ENCODE data around the gene KMT5C. TPM values are rescaled to one million over a fixed set of nuclear protein-coding genes. Genes with fewer than 3 reads are reported as not detected.
A peak's percentile ranks its signal among the peaks of the same experiment; 100 is the strongest.

The KMT5C gene
- total and polyA plus RNA-seq, 10 of the 15 experiments (the other 5 are each of a cell fraction or from before 2014, with no cell fraction given): 0.20 to 15.8 (median 4.3) TPM; not detected in 1

DNA sequence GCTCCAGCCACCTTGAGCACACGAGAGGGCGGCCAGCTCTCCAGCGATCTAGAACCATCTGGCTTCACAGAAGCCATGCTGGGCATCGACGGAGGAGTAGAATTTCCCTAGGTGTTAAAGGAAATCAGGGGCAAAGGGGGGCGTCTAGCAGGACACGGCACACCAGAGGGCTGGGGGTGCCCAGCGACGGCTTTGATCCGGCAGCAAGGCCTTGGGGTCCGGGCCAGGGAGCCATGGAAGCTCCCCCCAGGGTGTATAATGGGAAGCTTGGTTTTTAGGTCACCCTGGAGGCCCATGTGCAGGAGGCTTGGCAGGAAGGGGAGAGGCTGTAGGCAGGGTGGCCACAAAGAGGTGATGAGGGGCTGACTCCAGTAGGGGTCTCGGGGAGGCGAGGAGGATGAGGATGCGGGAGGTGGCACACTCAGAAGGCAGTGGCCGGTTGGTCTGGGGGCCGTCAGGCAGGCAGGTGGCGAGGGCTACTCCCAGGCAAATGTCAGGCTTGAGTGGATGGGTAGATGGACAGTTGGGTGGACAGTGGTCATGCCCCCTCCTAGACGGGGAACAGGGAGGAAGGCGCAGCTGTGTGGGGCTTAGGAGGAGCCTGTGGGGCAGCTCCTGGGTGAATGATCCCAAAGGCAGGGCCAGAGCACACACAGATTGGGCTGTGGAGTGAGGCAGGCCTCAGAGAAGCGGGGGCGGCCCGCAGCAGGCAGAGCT lies 5.6 kb downstream of the KMT5C start:
- ChIA-PET SMC1A (ENCODE audit: uncharacterized antibody, unreplicated experiment) (no interaction called here), RAD21 (ENCODE audit: unreplicated experiment) (no interaction called here), POLR2A (interaction anchor here (0.5 kb wide), 1 partner anchor 19 kb away, joined by 3 read pairs; no protein-coding TSS in a partner anchor), CTCF (no interaction called here)
- TF ChIP-seq POLR2A (IDR thresholded peaks at IDR 0.05; ENCODE audit: low read depth, low read length) (0 out of 2 replicates have a peak, but pooled peaks have one; percentile 21), HDAC2 (IDR thresholded peaks at IDR 0.05) (no peak)
- WGBS (ENCODE audit: insufficient coverage, insufficient replicate concordance, low lambda C conversion rate, missing lambda C conversion rate): 78% methylated on average over 19 of the region's 22 CpGs
- H3K4me3 ChIP-seq: no peak overlapping the region
- peaks cover 4% of the 10 kb centered on the region for H3K79me2 ChIP-seq (ENCODE audit: control insufficient read depth, insufficient read depth, low read length)
- BruUV-seq (replicated peaks): no TSS peak
- intact Hi-C loops (cut with micrococcal nuclease; ENCODE audit: unreplicated experiment): no loop called here
- no peaks in the 10 kb centered on the region for H4K20me1 ChIP-seq (ENCODE audit: control insufficient read depth, insufficient read depth)
- in situ Hi-C loops (cut with MboI): no loop called here
- H3K4me1 ChIP-seq (ENCODE audit: control insufficient read depth, insufficient read depth, low read length): peaks cover 4% of the 10 kb centered on the region; the same call in 1 of the 2 replicates
- no peak overlapping the region for H2AFZ ChIP-seq (ENCODE audit: control insufficient read depth, low read depth, low read length)
- ATAC-seq: no peak
- H3K9ac ChIP-seq (ENCODE audit: control insufficient read depth, insufficient read depth, low read length): no peak overlapping the region
- H3K27ac ChIP-seq (ENCODE audit: control insufficient read depth, insufficient read depth): no peak overlapping the region
- no peaks in the 10 kb centered on the region; a peak in 1 of 4 replicates for H3K36me3 ChIP-seq (ENCODE audit: control insufficient read depth in 2 of 2, insufficient read depth in 2 of 2, low read length in 1 of 2)
- FAIRE-seq: no peak
- H3K4me2 ChIP-seq (ENCODE audit: control insufficient read depth, insufficient read depth): no peak overlapping the region
- no peaks in the 10 kb centered on the region for H3K27me3 ChIP-seq (replicated peaks in 1 of 2; ENCODE audit: control insufficient read depth in 2 of 2, insufficient read depth in 2 of 2, low read length in 1 of 2)
- no peak for DNase-seq (ENCODE audit: low read depth, low spot score)
- no peaks in the 10 kb centered on the region for H3K9me3 ChIP-seq (replicated peaks; ENCODE audit: control insufficient read depth, insufficient read depth, low read length)

DNA sequence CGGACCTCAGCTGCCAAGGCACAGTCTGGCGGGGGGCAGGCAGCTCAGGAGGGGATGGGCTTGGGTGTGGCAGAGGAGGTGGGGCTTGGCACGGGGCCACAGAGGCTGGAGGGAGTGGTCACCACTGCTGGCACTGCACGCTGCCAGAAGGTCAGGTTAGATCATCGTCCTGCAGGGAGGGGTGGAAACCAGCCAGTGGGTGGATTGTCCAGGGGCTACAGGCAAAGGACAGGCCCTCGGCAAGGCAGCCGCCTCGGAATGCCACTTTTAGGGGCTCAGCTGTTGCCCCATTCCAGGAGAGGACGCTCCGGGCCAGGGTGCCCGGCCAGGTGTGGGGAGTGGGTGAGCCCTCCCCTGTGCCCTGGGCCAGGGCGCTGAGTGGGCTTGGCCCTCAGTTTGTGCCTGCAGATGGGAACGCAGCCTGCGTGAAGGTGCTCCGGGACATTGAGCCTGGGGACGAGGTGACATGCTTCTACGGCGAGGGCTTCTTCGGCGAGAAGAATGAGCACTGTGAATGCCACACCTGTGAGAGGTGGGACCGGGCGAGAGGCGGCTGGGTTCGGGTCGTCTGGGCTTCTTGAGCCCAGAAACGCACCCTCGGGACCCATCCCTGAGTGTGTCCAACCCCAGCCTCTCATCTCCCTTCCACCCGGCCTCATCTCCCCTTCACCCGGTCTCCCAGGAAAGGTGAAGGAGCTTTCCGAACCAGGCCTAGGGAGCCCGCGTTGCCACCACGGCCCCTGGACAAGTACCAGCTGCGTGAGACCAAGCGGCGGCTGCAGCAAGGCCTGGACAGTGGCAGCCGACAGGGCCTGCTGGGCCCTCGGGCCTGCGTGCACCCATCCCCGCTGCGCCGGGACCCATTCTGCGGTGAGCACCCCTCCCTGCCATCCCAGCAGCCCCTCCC lies 6.4 kb downstream of the KMT5C start:
- Histone ChIP-seq H3K79me2 (ENCODE audit: control insufficient read depth, insufficient read depth, low read length) (peaks cover 2% of the 10 kb centered on the region; the same call in 1 of the 2 replicates), H3K27me3 (replicated peaks in 1 of 2; ENCODE audit: control insufficient read depth in 2 of 2, insufficient read depth in 2 of 2, low read length in 1 of 2) (no peaks in the 10 kb centered on the region), H3K27ac (ENCODE audit: control insufficient read depth, insufficient read depth) (no peak overlapping the region), H3K36me3 (ENCODE audit: control insufficient read depth in 2 of 2, insufficient read depth in 2 of 2, low read length in 1 of 2) (no peaks in the 10 kb centered on the region; a peak in 1 of 4 replicates), H3K4me2 (ENCODE audit: control insufficient read depth, insufficient read depth) (no peak overlapping the region), H3K9ac (ENCODE audit: control insufficient read depth, insufficient read depth, low read length) (no peak overlapping the region), H4K20me1 (ENCODE audit: control insufficient read depth, insufficient read depth) (no peaks in the 10 kb centered on the region), H3K4me1 (ENCODE audit: control insufficient read depth, insufficient read depth, low read length) (peaks cover 4% of the 10 kb centered on the region; the same call in 1 of the 2 replicates), H3K4me3 (no peak overlapping the region), H2AFZ (ENCODE audit: control insufficient read depth, low read depth, low read length) (no peak overlapping the region), H3K9me3 (replicated peaks; ENCODE audit: control insufficient read depth, insufficient read depth, low read length) (no peaks in the 10 kb centered on the region)
- FAIRE-seq: no peak
- intact Hi-C loops (cut with micrococcal nuclease; ENCODE audit: unreplicated experiment) (no loop called here), in situ Hi-C loops (cut with MboI) (no loop called here)
- CTCF ChIA-PET: no interaction called here
- no peak for ATAC-seq
- DNase-seq (ENCODE audit: low read depth, low spot score): no peak
- RAD21 ChIA-PET (ENCODE audit: unreplicated experiment): no interaction called here
- SMC1A ChIA-PET (ENCODE audit: uncharacterized antibody, unreplicated experiment): no interaction called here
- BruUV-seq (replicated peaks): no TSS peak
- POLR2A ChIA-PET: interaction anchor here (0.7 kb wide), 1 partner anchor 720 kb away, joined by 3 read pairs; no protein-coding TSS in a partner anchor
- 92% methylated on average over 43 of the region's 43 CpGs for WGBS (ENCODE audit: insufficient coverage, insufficient replicate concordance, low lambda C conversion rate, missing lambda C conversion rate)
- TF ChIP-seq BRCA1 (IDR thresholded peaks at IDR 0.05; ENCODE audit: low read depth, low read length): no peak
- TF ChIP-seq IKZF2 (IDR thresholded peaks at IDR 0.05): no peak
- TF ChIP-seq BHLHE40 (IDR thresholded peaks at IDR 0.05; ENCODE audit: borderline replicate concordance in 1 of 2, low read depth in 2 of 2, low read length in 1 of 2): no peak
- no peak for TF ChIP-seq MYC (IDR thresholded peaks at IDR 0.05; ENCODE audit: insufficient read depth, insufficient read length, insufficient replicate concordance, low read length, severe bottlenecking)
- TF ChIP-seq CEBPB (IDR thresholded peaks at IDR 0.05; ENCODE audit: borderline replicate concordance in 1 of 2, low read depth in 2 of 2, low read length in 2 of 2): no peak
- TF ChIP-seq BMI1 (IDR thresholded peaks at IDR 0.05; ENCODE audit: borderline replicate concordance): no peak
- TF ChIP-seq, protein P1, sequence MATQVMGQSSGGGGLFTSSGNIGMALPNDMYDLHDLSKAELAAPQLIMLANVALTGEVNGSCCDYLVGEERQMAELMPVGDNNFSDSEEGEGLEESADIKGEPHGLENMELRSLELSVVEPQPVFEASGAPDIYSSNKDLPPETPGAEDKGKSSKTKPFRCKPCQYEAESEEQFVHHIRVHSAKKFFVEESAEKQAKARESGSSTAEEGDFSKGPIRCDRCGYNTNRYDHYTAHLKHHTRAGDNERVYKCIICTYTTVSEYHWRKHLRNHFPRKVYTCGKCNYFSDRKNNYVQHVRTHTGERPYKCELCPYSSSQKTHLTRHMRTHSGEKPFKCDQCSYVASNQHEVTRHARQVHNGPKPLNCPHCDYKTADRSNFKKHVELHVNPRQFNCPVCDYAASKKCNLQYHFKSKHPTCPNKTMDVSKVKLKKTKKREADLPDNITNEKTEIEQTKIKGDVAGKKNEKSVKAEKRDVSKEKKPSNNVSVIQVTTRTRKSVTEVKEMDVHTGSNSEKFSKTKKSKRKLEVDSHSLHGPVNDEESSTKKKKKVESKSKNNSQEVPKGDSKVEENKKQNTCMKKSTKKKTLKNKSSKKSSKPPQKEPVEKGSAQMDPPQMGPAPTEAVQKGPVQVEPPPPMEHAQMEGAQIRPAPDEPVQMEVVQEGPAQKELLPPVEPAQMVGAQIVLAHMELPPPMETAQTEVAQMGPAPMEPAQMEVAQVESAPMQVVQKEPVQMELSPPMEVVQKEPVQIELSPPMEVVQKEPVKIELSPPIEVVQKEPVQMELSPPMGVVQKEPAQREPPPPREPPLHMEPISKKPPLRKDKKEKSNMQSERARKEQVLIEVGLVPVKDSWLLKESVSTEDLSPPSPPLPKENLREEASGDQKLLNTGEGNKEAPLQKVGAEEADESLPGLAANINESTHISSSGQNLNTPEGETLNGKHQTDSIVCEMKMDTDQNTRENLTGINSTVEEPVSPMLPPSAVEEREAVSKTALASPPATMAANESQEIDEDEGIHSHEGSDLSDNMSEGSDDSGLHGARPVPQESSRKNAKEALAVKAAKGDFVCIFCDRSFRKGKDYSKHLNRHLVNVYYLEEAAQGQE (IDR thresholded peaks at IDR 0.05; ENCODE audit: low read depth, low read length): no peak
- TF ChIP-seq SPI1 (IDR thresholded peaks at IDR 0.05; ENCODE audit: borderline replicate concordance, insufficient read depth, low read depth, low read length): no peak
- TF ChIP-seq BCL11A (IDR thresholded peaks at IDR 0.05; ENCODE audit: low read depth, low read length): no peak
